ENCODE results near the gene RASGRP2. TPM values are rescaled to one million over a fixed set of nuclear protein-coding genes. Genes with fewer than 3 reads are reported as not detected.

The RASGRP2 gene
- total RNA-seq, 1 experiment from 2014 or later, result 0.23 TPM

- no peak for DNase-seq (ENCODE audit: low read depth)
Observed at GRCh38 chr11:64698427-64698826, 45.5 kb downstream of the RASGRP2 start.

GRCh38 chr11:64697663-64698375, 46.1 kb downstream of the RASGRP2 start:
- DNase-seq (ENCODE audit: low read depth), result no peak

GRCh38 chr11:64696045-64696444, 47.9 kb downstream of the RASGRP2 start:
- DNase-seq (ENCODE audit: low read depth), result no peak

GRCh38 chr11:64695548-64695947, 48.4 kb downstream of the RASGRP2 start:
- no peak for DNase-seq (ENCODE audit: low read depth)

GRCh38 chr11:64694821-64695365, 49.0 kb downstream of the RASGRP2 start:
- DNase-seq (ENCODE audit: low read depth), result no peak

- no peak for DNase-seq (ENCODE audit: low read depth)
Observed at GRCh38 chr11:64694026-64694755, 49.8 kb downstream of the RASGRP2 start.

- DNase-seq (ENCODE audit: low read depth), result no peak
Observed at GRCh38 chr11:64692764-64693331, 51.1 kb downstream of the RASGRP2 start.

- no peak for DNase-seq (ENCODE audit: low read depth)
Observed at GRCh38 chr11:64691543-64691942, 52.4 kb downstream of the RASGRP2 start.

GRCh38 chr11:64690235-64690634, 53.7 kb downstream of the RASGRP2 start:
- DNase-seq (ENCODE audit: low read depth), result no peak

- DNase-seq (ENCODE audit: low read depth), result peak; percentile 90
Observed at GRCh38 chr11:64688534-64688982, 55.4 kb downstream of the RASGRP2 start.

- DNase-seq (ENCODE audit: low read depth), result no peak
Observed at GRCh38 chr11:64687643-64688533, 56.1 kb downstream of the RASGRP2 start.

GRCh38 chr11:64687204-64687603, 56.7 kb downstream of the RASGRP2 start:
- DNase-seq (ENCODE audit: low read depth), result peak; percentile 39

- no peak for DNase-seq (ENCODE audit: low read depth)
Observed at GRCh38 chr11:64686466-64687170, 57.3 kb downstream of the RASGRP2 start.

- no peak for DNase-seq (ENCODE audit: low read depth)
Observed at GRCh38 chr11:64685536-64685935, 58.4 kb downstream of the RASGRP2 start.

GRCh38 chr11:64684357-64684756, 59.6 kb downstream of the RASGRP2 start:
- DNase-seq (ENCODE audit: low read depth), result no peak

GRCh38 chr11:64681171-64681570, 62.8 kb downstream of the RASGRP2 start:
- DNase-seq (ENCODE audit: low read depth), result no peak

GRCh38 chr11:64679846-64680245, 64.1 kb downstream of the RASGRP2 start:
- no peak for DNase-seq (ENCODE audit: low read depth)

- no peak for DNase-seq (ENCODE audit: low read depth)
Observed at GRCh38 chr11:64677441-64678023, 66.4 kb downstream of the RASGRP2 start.
